Prostate gland (tissue), 2 donors: Measurements from ENCODE around the gene RNPEPL1. TPM values are rescaled to one million over a fixed set of nuclear protein-coding genes. Genes with fewer than 3 reads are reported as not detected.
A peak's percentile ranks its signal among the peaks of the same experiment; 100 is the strongest.
"Not testable (repeated sequence)": the region's sequence is repeated elsewhere in the genome, so short reads cannot be mapped to it uniquely, and the experiment has no call there.

Experiments
- DNase-seq: peaks from one replicate; pipeline ENCODE4 v3.0.0-alpha.2; 2019; ENCODE audit warnings: low spot score
- H3K27ac ChIP-seq, 2 donors: fragments of 200-600 bp; sonication (generic); 2 replicates each; pipeline ENCODE4 v1.5.1; 2017 to 2019
- H3K27me3 ChIP-seq: fragments of 200-600 bp; sonication (generic); replicated peaks from 2 replicates; pipeline ENCODE4 v1.5.1; 2019; ENCODE audit not compliant: insufficient read depth
- H3K36me3 ChIP-seq, 2 donors: fragments of 200-600 bp; sonication (generic); 1 replicate in 1 of 2; 2 replicates in 1 of 2; pipeline versions ENCODE4 v1.5.1 to v1.8.1; 2017 to 2019
- H3K4me1 ChIP-seq: fragments of 200-600 bp; sonication (generic); replicated peaks from 2 replicates; pipeline ENCODE4 v1.5.1; 2019
- H3K4me3 ChIP-seq, 2 donors: fragments of 200-600 bp; sonication (generic); 2 replicates each; pipeline ENCODE4 v1.5.1; 2017 to 2019
- H3K9me3 ChIP-seq: fragments of 200-600 bp; sonication (generic); 2 replicates; pipeline ENCODE4 v1.5.1; 2017
- CTCF ChIP-seq, 4 experiments: fragments of 200-600 bp in 2 of 4; fragments of 450-650 bp in 2 of 4; sonication (generic) in 2 of 4; IDR thresholded peaks; 1 replicate in 3 of 4; 2 replicates in 1 of 4; pipeline ENCODE4 v1.5.1; 2016 to 2019; ENCODE audit warnings: antibody characterized with exemption in 4 of 4, mild to moderate bottlenecking in 2 of 4, moderate library complexity in 2 of 4
- POLR2A ChIP-seq: fragments of 450-650 bp; IDR thresholded peaks from one replicate; pipeline ENCODE4 v1.6.1; 2016; ENCODE audit warnings: antibody characterized with exemption, mild to moderate bottlenecking
- POLR2AphosphoS5 ChIP-seq: sonication (generic); formaldehyde crosslinking; IDR thresholded peaks from one replicate; pipeline ENCODE4 v1.6.1; 2017; ENCODE audit warnings: antibody characterized with exemption
- WGBS: methylation state at CpG from one replicate; pipeline ENCODE4 v1.1.5; 2018; 5-methylcytosine and 5-hydroxymethylcytosine counted together
- intact Hi-C: fragments of 100-400 bp; cut with DNase I; formaldehyde crosslinking; loops from one replicate; pipeline ENCODE4 v1.14.2; 2022
- total RNA-seq, 2 donors: library from RNA; depleted of rRNA; stranded (reverse); fragments of >200 nt; gene quantifications; one replicate each; pipeline ENCODE4 v1.1.0, GENCODE V29; 2016

The RNPEPL1 gene
- total RNA-seq, 2 donors from 2014 or later, result 36.9 to 94.7 TPM

GRCh38 chr2:240560480-240561324 is 7.6 kb upstream of the RNPEPL1 start:
- Histone ChIP-seq H3K27me3 (no peaks in the 10 kb centered on the region), H3K4me1 (peaks cover 16% of the 10 kb centered on the region), H3K27ac (peak overlapping the region; percentile 98 to 100), H3K9me3 (no peaks in the 10 kb centered on the region), H3K36me3 (no peaks in the 10 kb centered on the region), H3K4me3 (peak overlapping the region; percentile 71 to 92)
- intact Hi-C loops, result loop anchor here (2.0 to 10.0 kb wide), 2 partner anchors 26 to 106 kb away; partner anchors contain the start of gene CAPN10
- under 1% methylated on average over 71 of the region's 101 CpGs for WGBS
- TF ChIP-seq POLR2A, result peak; percentile 84
- TF ChIP-seq CTCF (IDR thresholded peaks at IDR 0.05), result peak in 3 of 4 experiments; percentile 37 to 79 (median 62)
- TF ChIP-seq POLR2AphosphoS5, result peak; percentile 87
- peak; percentile 99 for DNase-seq

DNA sequence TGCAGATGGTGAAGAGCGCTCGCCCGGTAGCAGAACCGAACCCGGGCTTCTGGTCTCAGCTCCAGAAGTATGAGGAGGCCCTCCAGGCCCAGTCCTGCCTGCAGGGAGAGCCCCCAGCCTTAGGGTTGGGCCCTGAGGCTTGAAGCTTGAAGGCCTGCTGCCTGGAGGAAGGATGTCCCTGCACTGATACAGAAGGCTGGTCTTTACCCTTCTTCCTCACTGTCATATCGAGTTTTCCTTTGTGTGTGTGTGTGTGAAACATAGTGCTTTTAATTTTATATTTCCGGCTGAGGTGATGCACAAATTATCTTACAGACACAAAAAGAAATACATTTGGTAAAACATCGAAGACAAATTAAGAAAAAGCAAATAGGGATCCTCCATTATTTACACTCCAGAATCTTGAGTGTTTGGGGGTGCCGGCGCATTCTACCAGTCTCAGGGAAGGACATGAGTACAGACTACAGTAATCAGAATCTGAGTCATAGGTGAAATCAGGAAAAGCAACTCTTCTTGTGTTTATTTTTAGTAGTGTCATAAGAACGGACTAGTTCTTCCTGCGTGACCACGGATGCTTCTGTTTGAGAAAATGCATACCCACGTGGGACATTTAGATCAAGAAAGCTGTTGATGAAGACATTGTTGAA is 6.8 kb upstream of the RNPEPL1 start:
- Histone ChIP-seq H3K36me3 (no peaks in the 10 kb centered on the region), H3K4me1 (peaks cover 22% of the 10 kb centered on the region), H3K9me3 (no peaks in the 10 kb centered on the region), H3K27me3 (no peaks in the 10 kb centered on the region), H3K4me3 (peak overlapping the region; percentile 71 to 92), H3K27ac (peak overlapping the region; percentile 98 to 100)
- intact Hi-C loops, result loop anchor here (2.0 to 10.0 kb wide), 2 partner anchors 25 to 107 kb away; partner anchors contain the start of gene CAPN10
- WGBS, result 20% methylated on average over 14 of the region's 14 CpGs
- TF ChIP-seq CTCF (IDR thresholded peaks at IDR 0.05), result peak in 1 of 4 experiments; percentile 4
- peak; percentile 86 for TF ChIP-seq POLR2AphosphoS5
- TF ChIP-seq POLR2A, result no peak
- DNase-seq, result peak; percentile 54

GRCh38 chr2:240563231-240563630 is 5.1 kb upstream of the RNPEPL1 start:
- not testable (repeated sequence) for H3K27me3 ChIP-seq, H3K9me3 ChIP-seq, H3K4me3 ChIP-seq, H3K36me3 ChIP-seq, DNase-seq
- 92% methylated on average over 17 of the region's 17 CpGs for WGBS
- Histone ChIP-seq H3K27ac (peak overlapping the region in 1 of 2 donors; percentile 98), H3K4me1 (peaks cover 28% of the 10 kb centered on the region)
- intact Hi-C loops, result loop anchor here (10.0 kb wide), 1 partner anchor 108 kb away; no protein-coding TSS in a partner anchor

GRCh38 chr2:240563951-240564560 is 4.2 kb upstream of the RNPEPL1 start:
- TF ChIP-seq POLR2A (no peak), POLR2AphosphoS5 (no peak), CTCF (IDR thresholded peaks at IDR 0.05) (no peak)
- Histone ChIP-seq H3K9me3 (no peaks in the 10 kb centered on the region), H3K4me3 (no peak overlapping the region), H3K27me3 (no peaks in the 10 kb centered on the region), H3K36me3 (no peaks in the 10 kb centered on the region), H3K27ac (peak overlapping the region in 1 of 2 donors; percentile 19), H3K4me1 (peaks cover 28% of the 10 kb centered on the region)
- 86% methylated on average over 12 of the region's 12 CpGs for WGBS
- intact Hi-C loops, result loop anchor here (10.0 kb wide), 1 partner anchor 109 kb away; no protein-coding TSS in a partner anchor
- DNase-seq, result no peak
